Epithelial cell of alveolus of lung (primary cell): Measurements from ENCODE around the gene CLNS1A. TPM values are rescaled to one million over a fixed set of nuclear protein-coding genes. Genes with fewer than 3 reads are reported as not detected.

ENCODE experiments used
- total RNA-seq: library from RNA; depleted of rRNA; stranded (reverse); fragments of >200 nt; gene quantifications from 2 replicates; pipeline ENCODE4 v1.2.1, GENCODE V29; 2015

Gene CLNS1A
- 86.4 and 95.9 TPM in 2 replicates for total RNA-seq

GRCh38 chr11:77637345-77638165 is at the start of gene CLNS1A:
Gene CLNS1A (minus strand): TSS chr11:77637794. CDS start chr11:77637714, 80 bp downstream.

GRCh38 chr11:77589521-77590193 is 47.9 kb downstream of the CLNS1A start, which contains the start of gene AQP11:
Gene AQP11 (plus strand): TSS chr11:77589953. CDS start chr11:77589993, 40 bp downstream.

Other genes with a start within 250 kb of the CLNS1A start
- gene PAK1, start 163.7 kb downstream of the CLNS1A start, total RNA-seq = 18.5 and 30.1 TPM in 2 replicates
- gene AQP11, start 47.8 kb downstream of the CLNS1A start, total RNA-seq = 0.64 and 0.65 TPM in 2 replicates
- gene RSF1, start 182.9 kb upstream of the CLNS1A start, total RNA-seq = 22.9 and 55.8 TPM in 2 replicates
- gene AAMDC, start 183.3 kb upstream of the CLNS1A start, total RNA-seq = 16.2 and 17.3 TPM in 2 replicates